SU-DHL-6 (cell line): ENCODE data around the gene RGS3.

Experiments used
- H2AFZ ChIP-seq: fragments of 200-600 bp; sonication (generic); 2 replicates; pipeline ENCODE4 v1.6.1; 2014; ENCODE audit warnings: low read depth, mild to moderate bottlenecking, moderate library complexity, mixed read lengths, antibody characterized with exemption, low read length; ENCODE audit not compliant: severe bottlenecking
- H3F3A ChIP-seq: fragments of 200-600 bp; shearing (Covaris generic); 2 replicates; pipeline ENCODE4 v1.6.0; 2016; ENCODE audit warnings: antibody characterized with exemption, mild to moderate bottlenecking; ENCODE audit not compliant: insufficient read depth
- H3K27ac ChIP-seq: fragments of 200-600 bp; sonication (generic); 2 replicates; pipeline ENCODE4 v1.5.1; 2016; ENCODE audit warnings: low read depth, mild to moderate bottlenecking, low read length, moderate library complexity, mixed read lengths
- H3K27me3 ChIP-seq: fragments of 200-600 bp; sonication (generic), shearing (Covaris generic); 2 replicates; pipeline ENCODE4 v1.6.0; 2014; ENCODE audit warnings: mild to moderate bottlenecking, low read length
- H3K36me3 ChIP-seq: fragments of 200-600 bp; sonication (generic); 2 replicates; pipeline ENCODE4 v1.6.1; 2014; ENCODE audit warnings: mild to moderate bottlenecking, low read length, mixed read lengths
- H3K4me2 ChIP-seq: fragments of 300-600, 200-600 bp; shearing (Covaris generic), sonication (generic); 2 replicates; pipeline ENCODE4 v1.6.0; 2014; ENCODE audit warnings: low read length, low read depth, mild to moderate bottlenecking; ENCODE audit not compliant: poor library complexity, severe bottlenecking
- H3K4me3 ChIP-seq: fragments of 200-600 bp; sonication (generic); 2 replicates; pipeline ENCODE4 v1.5.1; 2014; ENCODE audit warnings: antibody characterized with exemption, low read length, mild to moderate bottlenecking, mixed read lengths; ENCODE audit not compliant: insufficient read depth, poor library complexity, severe bottlenecking
- H3K79me2 ChIP-seq: fragments of 200-600 bp; sonication (generic); 2 replicates; pipeline ENCODE4 v1.6.1; 2014; ENCODE audit warnings: mild to moderate bottlenecking, low read length, moderate library complexity; ENCODE audit not compliant: insufficient read depth
- H3K9ac ChIP-seq: fragments of 200-600 bp; sonication (generic); 2 replicates; pipeline ENCODE4 v1.7.0; 2014; ENCODE audit warnings: mild to moderate bottlenecking, low read length
- H3K9me2 ChIP-seq: fragments of 200-600 bp; sonication (generic); replicated peaks from 2 replicates; pipeline ENCODE4 v1.6.1; 2014; ENCODE audit warnings: low read length; ENCODE audit not compliant: insufficient read depth
- H3K9me3 ChIP-seq: fragments of 200-600 bp; sonication (generic); 2 replicates; pipeline ENCODE4 v1.6.1; 2014; ENCODE audit warnings: low read length, mixed read lengths; ENCODE audit not compliant: insufficient read depth
- H4K20me1 ChIP-seq: fragments of 200-600 bp; sonication (generic); 2 replicates; pipeline ENCODE4 v1.6.1; 2014; ENCODE audit warnings: low read depth, mild to moderate bottlenecking, antibody characterized with exemption, low read length, moderate library complexity, mixed read lengths
- CTCF ChIP-seq: fragments of 200-600 bp; sonication (generic); IDR thresholded peaks from one replicate; pipeline ENCODE4 v1.5.1; 2017; ENCODE audit warnings: antibody characterized with exemption, mild to moderate bottlenecking, low read length, moderate library complexity; ENCODE audit not compliant: insufficient read depth, poor library complexity, severe bottlenecking
- EZH2phosphoT487 ChIP-seq: fragments of 200-600 bp; sonication (generic), shearing (Covaris generic); conservative IDR thresholded peaks from 2 replicates; pipeline ENCODE4 v1.6.1; 2018; ENCODE audit warnings: mild to moderate bottlenecking, antibody characterized with exemption, low read length, moderate library complexity, mixed read lengths

RGS3 gene

GRCh38 chr9:113619491-113620376 is 156.2 kb downstream of the RGS3 start:
- H3K79me2 ChIP-seq = no peaks in the 10 kb centered on the region
- no peaks in the 10 kb centered on the region for H4K20me1 ChIP-seq
- H3K9me3 ChIP-seq = no peaks in the 10 kb centered on the region
- H3K9me2 ChIP-seq = no peaks in the 10 kb centered on the region
- H3K27ac ChIP-seq = no peak overlapping the region
- no peak overlapping the region for H2AFZ ChIP-seq
- H3K4me3 ChIP-seq = no peak overlapping the region
- H3K9ac ChIP-seq = no peak overlapping the region
- no peaks in the 10 kb centered on the region for H3F3A ChIP-seq
- H3K4me2 ChIP-seq = no peak overlapping the region
- H3K27me3 ChIP-seq = no peaks in the 10 kb centered on the region
- no peak for TF ChIP-seq EZH2phosphoT487
- TF ChIP-seq CTCF = no peak
- no peaks in the 10 kb centered on the region for H3K36me3 ChIP-seq

- no peaks in the 10 kb centered on the region for H3K9me2 ChIP-seq
- H3K27me3 ChIP-seq = no peaks in the 10 kb centered on the region
- no peaks in the 10 kb centered on the region for H3K79me2 ChIP-seq
- H3K9ac ChIP-seq = no peak overlapping the region
- no peaks in the 10 kb centered on the region for H3F3A ChIP-seq
- no peak overlapping the region for H3K27ac ChIP-seq
- no peak overlapping the region for H2AFZ ChIP-seq
- H4K20me1 ChIP-seq = no peaks in the 10 kb centered on the region
- no peak for TF ChIP-seq CTCF
- no peak for TF ChIP-seq EZH2phosphoT487
- H3K4me3 ChIP-seq = no peak overlapping the region
- no peaks in the 10 kb centered on the region for H3K36me3 ChIP-seq
- H3K9me3 ChIP-seq = no peaks in the 10 kb centered on the region
- no peak overlapping the region for H3K4me2 ChIP-seq
Observed at GRCh38 chr9:113620377-113621161, 157.0 kb downstream of the RGS3 start.

GRCh38 chr9:113621309-113621791 is 157.8 kb downstream of the RGS3 start:
- no peak for TF ChIP-seq EZH2phosphoT487
- TF ChIP-seq CTCF = no peak
- no peaks in the 10 kb centered on the region for H3F3A ChIP-seq
- H2AFZ ChIP-seq = no peak overlapping the region
- H3K79me2 ChIP-seq = no peaks in the 10 kb centered on the region
- H4K20me1 ChIP-seq = no peaks in the 10 kb centered on the region
- no peak overlapping the region for H3K27ac ChIP-seq
- H3K9ac ChIP-seq = no peak overlapping the region
- no peaks in the 10 kb centered on the region for H3K9me3 ChIP-seq
- no peaks in the 10 kb centered on the region for H3K9me2 ChIP-seq
- no peaks in the 10 kb centered on the region for H3K27me3 ChIP-seq
- no peak overlapping the region for H3K4me2 ChIP-seq
- H3K36me3 ChIP-seq = no peaks in the 10 kb centered on the region
- no peak overlapping the region for H3K4me3 ChIP-seq
